G401.6 (cell line): ENCODE data around the gene OTOGL.
"Not testable (repeated sequence)": the region's sequence is repeated elsewhere in the genome, so short reads cannot be mapped to it uniquely, and the experiment has no call there.

Source experiments
- FAIRE-seq: peaks from 2 replicates; lab custom pipeline; 2012; peaks lifted over from hg19 to GRCh38; lab: Jason Lieb, UNC

The OTOGL gene

GRCh38 chr12:80282226-80282625 is 182.9 kb downstream of the OTOGL start:
- no peak for FAIRE-seq

- FAIRE-seq, result no peak
Observed at GRCh38 chr12:80282761-80283160, 183.4 kb downstream of the OTOGL start.

- no peak for FAIRE-seq
Observed at GRCh38 chr12:80291108-80291754, 191.9 kb downstream of the OTOGL start.

- no peak for FAIRE-seq
Observed at GRCh38 chr12:80293347-80293746, 194.0 kb downstream of the OTOGL start.

GRCh38 chr12:80293759-80294158 is 194.4 kb downstream of the OTOGL start:
- FAIRE-seq, result no peak

- FAIRE-seq, result no peak
Observed at GRCh38 chr12:80299219-80299618, 199.9 kb downstream of the OTOGL start.

- no peak for FAIRE-seq
Observed at GRCh38 chr12:80299976-80300375, 200.6 kb downstream of the OTOGL start.

GRCh38 chr12:80307436-80307835 is 208.1 kb downstream of the OTOGL start:
- not testable (repeated sequence) for FAIRE-seq

GRCh38 chr12:80313209-80313608 is 213.9 kb downstream of the OTOGL start:
- FAIRE-seq, result peak; percentile 85

- no peak for FAIRE-seq
Observed at GRCh38 chr12:80314741-80315140, 215.4 kb downstream of the OTOGL start.

GRCh38 chr12:80316222-80316621 is 216.9 kb downstream of the OTOGL start:
- no peak for FAIRE-seq

GRCh38 chr12:80317307-80317706 is 218.0 kb downstream of the OTOGL start:
- no peak for FAIRE-seq

GRCh38 chr12:80317899-80318298 is 218.6 kb downstream of the OTOGL start:
- no peak for FAIRE-seq

- no peak for FAIRE-seq
Observed at GRCh38 chr12:80320121-80320678, 220.9 kb downstream of the OTOGL start.

GRCh38 chr12:80321653-80322052 is 222.3 kb downstream of the OTOGL start:
- FAIRE-seq, result no peak

- no peak for FAIRE-seq
Observed at GRCh38 chr12:80325167-80325959, 226.0 kb downstream of the OTOGL start.

GRCh38 chr12:80332827-80333226 is 233.5 kb downstream of the OTOGL start:
- no peak for FAIRE-seq

GRCh38 chr12:80352474-80352873 is 253.1 kb downstream of the OTOGL start:
- FAIRE-seq, result no peak

GRCh38 chr12:80353254-80353653 is 253.9 kb downstream of the OTOGL start:
- no peak for FAIRE-seq

- no peak for FAIRE-seq
Observed at GRCh38 chr12:80356097-80356496, 256.8 kb downstream of the OTOGL start.

- no peak for FAIRE-seq
Observed at GRCh38 chr12:80359703-80360102, 260.4 kb downstream of the OTOGL start.

- FAIRE-seq, result no peak
Observed at GRCh38 chr12:80364056-80364455, 264.7 kb downstream of the OTOGL start.

- FAIRE-seq, result no peak
Observed at GRCh38 chr12:80373666-80374065, 274.3 kb downstream of the OTOGL start.

GRCh38 chr12:80374615-80375014 is 275.3 kb downstream of the OTOGL start:
- no peak for FAIRE-seq
